Neural cell (in vitro differentiated cells): ENCODE results near the gene EFTUD2. TPM values are rescaled to one million over a fixed set of nuclear protein-coding genes. Genes with fewer than 3 reads are reported as not detected.

Experiments
- H2AFZ ChIP-seq: fragments of 200-600, 300-800 bp; sonication (generic), shearing (Covaris generic); 2 replicates; pipeline ENCODE4 v1.6.0; 2014; ENCODE audit warnings: low read depth, mild to moderate bottlenecking, antibody characterized with exemption, low read length, moderate library complexity
- H3F3A ChIP-seq: fragments of 200-600 bp; shearing (Covaris generic); 2 replicates; pipeline ENCODE4 v1.6.1; 2016; ENCODE audit warnings: mild to moderate bottlenecking, moderate library complexity, mixed read lengths, antibody characterized with exemption, low read length; ENCODE audit not compliant: insufficient read depth, poor library complexity, severe bottlenecking
- H3K27ac ChIP-seq: fragments of 200-600, 300-800 bp; sonication (generic), shearing (Covaris generic); 2 replicates; pipeline ENCODE4 v1.5.1; 2014; ENCODE audit warnings: mild to moderate bottlenecking, low read length, moderate library complexity
- H3K27me3 ChIP-seq: fragments of 300-800, 200-600 bp; sonication (generic), shearing (Covaris generic); 2 replicates; pipeline ENCODE4 v1.6.0; 2014; ENCODE audit warnings: mild to moderate bottlenecking, low read depth, low read length, moderate library complexity; ENCODE audit not compliant: insufficient read depth
- H3K36me3 ChIP-seq: fragments of 300-800, 200-600 bp; sonication (generic), shearing (Covaris generic); 2 replicates; pipeline ENCODE4 v1.5.1; 2014; ENCODE audit warnings: mild to moderate bottlenecking, antibody characterized with exemption, low read length, moderate library complexity; ENCODE audit not compliant: insufficient read depth
- H3K4me2 ChIP-seq: fragments of 300-800, 200-600 bp; sonication (generic), shearing (Covaris generic); 2 replicates; pipeline ENCODE4 v1.6.0; 2014; ENCODE audit warnings: mild to moderate bottlenecking, low read length
- H3K4me3 ChIP-seq: fragments of 300-800, 200-600 bp; sonication (generic), shearing (Covaris generic); 2 replicates; pipeline ENCODE4 v1.5.1; 2014; ENCODE audit warnings: mild to moderate bottlenecking, low read length, moderate library complexity
- H3K79me2 ChIP-seq: fragments of 200-600 bp; shearing (Covaris generic); replicated peaks from 2 replicates; pipeline ENCODE4 v1.6.0; 2014; ENCODE audit warnings: mild to moderate bottlenecking, low read length, moderate library complexity; ENCODE audit not compliant: insufficient read depth
- H3K9ac ChIP-seq: fragments of 300-800, 200-600 bp; sonication (generic), shearing (Covaris generic); 2 replicates; pipeline ENCODE4 v1.6.1; 2016; ENCODE audit warnings: mild to moderate bottlenecking, low read length, mixed read lengths
- H3K9me2 ChIP-seq: fragments of 200-600 bp; shearing (Covaris generic); 2 replicates; pipeline ENCODE4 v1.6.1; 2016; ENCODE audit warnings: mild to moderate bottlenecking, low read length, mixed read lengths; ENCODE audit not compliant: insufficient read depth
- H3K9me3 ChIP-seq: fragments of 200-600, 300-800 bp; sonication (generic), shearing (Covaris generic); 2 replicates; pipeline ENCODE4 v1.6.1; 2016; ENCODE audit warnings: mild to moderate bottlenecking, mixed run types, low read length, moderate library complexity, mixed read lengths
- H4K20me1 ChIP-seq: fragments of 200-600 bp; shearing (Covaris generic); 2 replicates; pipeline ENCODE4 v1.6.1; 2016; ENCODE audit warnings: mild to moderate bottlenecking, mixed run types; ENCODE audit not compliant: insufficient read depth
- EP300 ChIP-seq: fragments of 450-650 bp; conservative IDR thresholded peaks from 2 replicates; pipeline ENCODE4 v1.6.1; 2014; ENCODE audit warnings: antibody characterized with exemption, mild to moderate bottlenecking, moderate library complexity; ENCODE audit not compliant: poor library complexity, severe bottlenecking
- EZH2 ChIP-seq: fragments of 200-600, 300-800 bp; shearing (Covaris generic), sonication (generic); IDR thresholded peaks from 2 replicates; pipeline ENCODE4 v1.6.1; 2014; ENCODE audit warnings: antibody characterized with exemption, low read length, borderline replicate concordance, mild to moderate bottlenecking; ENCODE audit not compliant: insufficient read depth, poor library complexity, severe bottlenecking
- MXI1 ChIP-seq: fragments of 450-650 bp; conservative IDR thresholded peaks from 2 replicates; pipeline ENCODE4 v1.6.1; 2014; ENCODE audit warnings: antibody characterized with exemption, mild to moderate bottlenecking; ENCODE audit not compliant: poor library complexity, severe bottlenecking
- POLR2AphosphoS5 ChIP-seq: IDR thresholded peaks from 2 replicates; pipeline ENCODE4 v1.6.1; 2012
- RAD21 ChIP-seq: fragments of 450-650 bp; conservative IDR thresholded peaks from 2 replicates; pipeline ENCODE4 v1.6.1; 2014; ENCODE audit warnings: antibody characterized with exemption, mild to moderate bottlenecking, moderate library complexity
- SMC3 ChIP-seq: fragments of 450-650 bp; conservative IDR thresholded peaks from 2 replicates; pipeline ENCODE4 v1.6.1; 2014; ENCODE audit warnings: antibody characterized with exemption, mild to moderate bottlenecking, moderate library complexity; ENCODE audit not compliant: poor library complexity
- TAF1 ChIP-seq: IDR thresholded peaks from 2 replicates; pipeline ENCODE4 v1.6.1; 2012; ENCODE audit warnings: low read depth
- polyA plus RNA-seq: library from polyadenylated mRNA; depleted of rRNA; stranded (reverse); fragments of >200 nt; gene quantifications from 2 replicates; pipeline ENCODE4 v1.2.3, GENCODE V29; 2014
- TF ChIP-seq, protein P1 (sequence below): fragments of 450-650 bp; IDR thresholded peaks from 2 replicates; pipeline ENCODE4 v1.5.1; 2014; ENCODE audit warnings: antibody characterized with exemption, mild to moderate bottlenecking, moderate library complexity; ENCODE audit not compliant: poor library complexity, severe bottlenecking
- TF ChIP-seq, protein P2 (sequence below): IDR thresholded peaks from 2 replicates; pipeline ENCODE4 v1.6.1; 2012; ENCODE audit warnings: borderline replicate concordance

EFTUD2 gene
- polyA plus RNA-seq, 1 donor from 2014 or later, result 69.4 TPM

DNA sequence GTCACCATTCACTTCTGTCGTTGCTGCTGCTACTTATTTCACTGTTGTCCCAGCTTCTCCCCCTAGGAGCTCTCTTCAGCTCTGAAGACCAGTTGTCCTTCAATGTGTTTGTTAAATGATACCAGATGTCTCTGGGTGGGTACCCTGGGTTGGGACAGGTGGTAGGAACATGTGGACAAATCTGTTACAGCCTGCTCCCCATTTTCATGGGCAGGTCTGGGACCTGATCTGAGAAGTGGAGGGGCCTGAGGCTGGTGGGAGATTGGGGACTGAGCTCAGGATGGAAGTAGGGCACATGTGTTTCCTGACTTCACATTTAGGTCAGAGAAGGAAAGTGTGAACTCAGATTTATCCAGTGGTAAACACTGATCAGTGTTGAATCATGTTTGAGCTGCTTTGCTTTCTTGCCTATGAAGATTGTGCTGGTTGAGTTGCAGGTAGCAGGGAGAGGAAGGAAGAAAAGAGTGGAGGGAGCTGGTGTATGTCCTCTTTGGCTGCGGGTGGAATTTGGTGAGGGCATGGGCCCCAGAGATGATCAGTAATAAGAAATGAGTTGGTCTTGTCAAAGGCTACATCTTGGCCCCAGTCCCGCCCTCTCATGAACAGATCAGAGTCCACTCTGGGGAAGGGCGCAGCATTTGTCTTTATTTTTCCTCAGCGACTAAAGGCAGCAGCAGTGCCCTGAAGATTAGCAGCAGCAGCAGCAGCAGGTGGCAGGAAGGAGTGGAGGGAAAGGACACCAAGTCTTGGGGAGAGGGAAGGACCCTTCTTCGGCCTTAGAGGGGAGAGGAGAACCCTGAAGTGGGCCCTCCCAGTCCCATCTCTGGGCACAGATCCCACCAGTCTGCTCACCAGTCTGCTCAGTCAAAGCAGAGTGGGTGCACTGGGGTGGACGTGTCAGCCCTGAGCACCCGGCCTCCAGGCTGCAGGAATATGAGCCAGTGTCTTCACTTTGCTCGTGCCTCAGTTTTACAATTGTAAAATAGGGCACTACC, 6.1 kb upstream of the EFTUD2 start:
- H3K9ac ChIP-seq, result no peak overlapping the region
- no peaks in the 10 kb centered on the region for H3K36me3 ChIP-seq
- H3K4me3 ChIP-seq, result no peak overlapping the region
- H3K9me3 ChIP-seq, result no peaks in the 10 kb centered on the region
- H2AFZ ChIP-seq, result no peak overlapping the region
- H4K20me1 ChIP-seq, result no peaks in the 10 kb centered on the region
- no peak overlapping the region for H3K27ac ChIP-seq
- H3K27me3 ChIP-seq, result peaks cover 1% of the 10 kb centered on the region
- no peaks in the 10 kb centered on the region for H3K9me2 ChIP-seq
- TF ChIP-seq TAF1, result no peak
- TF ChIP-seq, protein P1, sequence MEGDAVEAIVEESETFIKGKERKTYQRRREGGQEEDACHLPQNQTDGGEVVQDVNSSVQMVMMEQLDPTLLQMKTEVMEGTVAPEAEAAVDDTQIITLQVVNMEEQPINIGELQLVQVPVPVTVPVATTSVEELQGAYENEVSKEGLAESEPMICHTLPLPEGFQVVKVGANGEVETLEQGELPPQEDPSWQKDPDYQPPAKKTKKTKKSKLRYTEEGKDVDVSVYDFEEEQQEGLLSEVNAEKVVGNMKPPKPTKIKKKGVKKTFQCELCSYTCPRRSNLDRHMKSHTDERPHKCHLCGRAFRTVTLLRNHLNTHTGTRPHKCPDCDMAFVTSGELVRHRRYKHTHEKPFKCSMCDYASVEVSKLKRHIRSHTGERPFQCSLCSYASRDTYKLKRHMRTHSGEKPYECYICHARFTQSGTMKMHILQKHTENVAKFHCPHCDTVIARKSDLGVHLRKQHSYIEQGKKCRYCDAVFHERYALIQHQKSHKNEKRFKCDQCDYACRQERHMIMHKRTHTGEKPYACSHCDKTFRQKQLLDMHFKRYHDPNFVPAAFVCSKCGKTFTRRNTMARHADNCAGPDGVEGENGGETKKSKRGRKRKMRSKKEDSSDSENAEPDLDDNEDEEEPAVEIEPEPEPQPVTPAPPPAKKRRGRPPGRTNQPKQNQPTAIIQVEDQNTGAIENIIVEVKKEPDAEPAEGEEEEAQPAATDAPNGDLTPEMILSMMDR, result no peak
- TF ChIP-seq SMC3, result no peak
- TF ChIP-seq MXI1, result no peak
- TF ChIP-seq, protein P2, sequence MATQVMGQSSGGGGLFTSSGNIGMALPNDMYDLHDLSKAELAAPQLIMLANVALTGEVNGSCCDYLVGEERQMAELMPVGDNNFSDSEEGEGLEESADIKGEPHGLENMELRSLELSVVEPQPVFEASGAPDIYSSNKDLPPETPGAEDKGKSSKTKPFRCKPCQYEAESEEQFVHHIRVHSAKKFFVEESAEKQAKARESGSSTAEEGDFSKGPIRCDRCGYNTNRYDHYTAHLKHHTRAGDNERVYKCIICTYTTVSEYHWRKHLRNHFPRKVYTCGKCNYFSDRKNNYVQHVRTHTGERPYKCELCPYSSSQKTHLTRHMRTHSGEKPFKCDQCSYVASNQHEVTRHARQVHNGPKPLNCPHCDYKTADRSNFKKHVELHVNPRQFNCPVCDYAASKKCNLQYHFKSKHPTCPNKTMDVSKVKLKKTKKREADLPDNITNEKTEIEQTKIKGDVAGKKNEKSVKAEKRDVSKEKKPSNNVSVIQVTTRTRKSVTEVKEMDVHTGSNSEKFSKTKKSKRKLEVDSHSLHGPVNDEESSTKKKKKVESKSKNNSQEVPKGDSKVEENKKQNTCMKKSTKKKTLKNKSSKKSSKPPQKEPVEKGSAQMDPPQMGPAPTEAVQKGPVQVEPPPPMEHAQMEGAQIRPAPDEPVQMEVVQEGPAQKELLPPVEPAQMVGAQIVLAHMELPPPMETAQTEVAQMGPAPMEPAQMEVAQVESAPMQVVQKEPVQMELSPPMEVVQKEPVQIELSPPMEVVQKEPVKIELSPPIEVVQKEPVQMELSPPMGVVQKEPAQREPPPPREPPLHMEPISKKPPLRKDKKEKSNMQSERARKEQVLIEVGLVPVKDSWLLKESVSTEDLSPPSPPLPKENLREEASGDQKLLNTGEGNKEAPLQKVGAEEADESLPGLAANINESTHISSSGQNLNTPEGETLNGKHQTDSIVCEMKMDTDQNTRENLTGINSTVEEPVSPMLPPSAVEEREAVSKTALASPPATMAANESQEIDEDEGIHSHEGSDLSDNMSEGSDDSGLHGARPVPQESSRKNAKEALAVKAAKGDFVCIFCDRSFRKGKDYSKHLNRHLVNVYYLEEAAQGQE, result no peak
- no peak for TF ChIP-seq EP300
- no peak for TF ChIP-seq RAD21
- TF ChIP-seq EZH2, result no peak
- TF ChIP-seq POLR2AphosphoS5, result no peak
- no peaks in the 10 kb centered on the region for H3F3A ChIP-seq
- H3K79me2 ChIP-seq, result no peaks in the 10 kb centered on the region
- H3K4me2 ChIP-seq, result no peak overlapping the region

DNA sequence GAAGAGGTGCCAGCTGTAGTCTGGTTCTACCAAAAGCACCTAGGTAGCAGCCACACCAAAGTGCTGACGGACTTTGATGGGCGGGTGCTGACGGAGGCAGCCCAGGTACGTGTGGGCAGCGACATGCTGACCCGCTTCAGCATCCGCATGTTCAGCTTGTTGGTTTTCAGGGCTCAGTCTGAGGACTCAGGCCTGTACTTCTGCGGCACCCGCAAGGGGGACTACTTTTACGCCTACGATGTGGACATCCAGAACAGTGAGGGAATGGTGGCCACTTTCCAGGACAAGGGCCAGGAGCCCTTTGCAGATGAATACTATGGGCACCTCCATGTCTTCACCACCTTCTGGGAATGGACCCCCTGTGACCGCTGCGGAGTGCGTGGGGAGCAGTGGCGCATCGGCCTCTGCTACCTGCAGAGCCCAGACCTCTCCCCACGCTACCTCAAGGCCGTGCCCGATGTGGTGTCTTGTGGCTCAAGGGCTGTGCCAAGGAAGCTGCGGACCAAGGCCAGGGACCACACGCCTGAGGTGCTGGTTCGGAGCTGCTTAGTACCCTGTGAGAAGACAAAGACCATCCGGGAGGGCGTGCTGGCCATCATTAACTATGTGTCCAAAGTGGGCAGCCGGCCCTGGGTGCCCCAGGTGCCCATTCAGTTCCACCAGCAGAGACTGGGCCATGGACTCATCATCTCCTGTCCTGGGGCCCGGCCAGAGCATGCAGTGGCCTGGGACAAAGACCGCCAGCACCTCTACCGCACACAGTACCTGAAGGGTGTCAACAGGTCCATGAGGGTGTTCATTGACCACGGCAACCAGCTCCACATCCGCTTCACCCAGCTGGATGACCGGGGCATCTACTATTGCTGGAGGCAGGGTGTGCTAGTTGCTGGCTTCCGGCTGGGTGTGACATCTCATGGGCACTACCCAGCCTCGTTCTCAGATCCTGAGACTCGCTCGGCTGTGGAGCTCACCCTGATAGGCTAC, 5.0 kb upstream of the EFTUD2 start:
- no peaks in the 10 kb centered on the region for H3K79me2 ChIP-seq
- no peak overlapping the region for H3K4me3 ChIP-seq
- H3K9me3 ChIP-seq, result no peaks in the 10 kb centered on the region
- no peaks in the 10 kb centered on the region for H4K20me1 ChIP-seq
- TF ChIP-seq, protein P1, result no peak
- TF ChIP-seq MXI1, result no peak
- no peak for TF ChIP-seq EP300
- TF ChIP-seq, protein P2, result no peak
- TF ChIP-seq RAD21, result no peak
- no peak for TF ChIP-seq TAF1
- TF ChIP-seq SMC3, result no peak
- no peak for TF ChIP-seq EZH2
- TF ChIP-seq POLR2AphosphoS5, result no peak
- H2AFZ ChIP-seq, result no peak overlapping the region
- no peaks in the 10 kb centered on the region for H3K36me3 ChIP-seq
- no peaks in the 10 kb centered on the region for H3K27me3 ChIP-seq
- H3K4me2 ChIP-seq, result no peak overlapping the region
- H3F3A ChIP-seq, result no peaks in the 10 kb centered on the region
- no peaks in the 10 kb centered on the region for H3K9me2 ChIP-seq
- no peak overlapping the region for H3K9ac ChIP-seq
- no peak overlapping the region for H3K27ac ChIP-seq
